Measurements from ENCODE around the gene PKN1.

Gene PKN1

DNA sequence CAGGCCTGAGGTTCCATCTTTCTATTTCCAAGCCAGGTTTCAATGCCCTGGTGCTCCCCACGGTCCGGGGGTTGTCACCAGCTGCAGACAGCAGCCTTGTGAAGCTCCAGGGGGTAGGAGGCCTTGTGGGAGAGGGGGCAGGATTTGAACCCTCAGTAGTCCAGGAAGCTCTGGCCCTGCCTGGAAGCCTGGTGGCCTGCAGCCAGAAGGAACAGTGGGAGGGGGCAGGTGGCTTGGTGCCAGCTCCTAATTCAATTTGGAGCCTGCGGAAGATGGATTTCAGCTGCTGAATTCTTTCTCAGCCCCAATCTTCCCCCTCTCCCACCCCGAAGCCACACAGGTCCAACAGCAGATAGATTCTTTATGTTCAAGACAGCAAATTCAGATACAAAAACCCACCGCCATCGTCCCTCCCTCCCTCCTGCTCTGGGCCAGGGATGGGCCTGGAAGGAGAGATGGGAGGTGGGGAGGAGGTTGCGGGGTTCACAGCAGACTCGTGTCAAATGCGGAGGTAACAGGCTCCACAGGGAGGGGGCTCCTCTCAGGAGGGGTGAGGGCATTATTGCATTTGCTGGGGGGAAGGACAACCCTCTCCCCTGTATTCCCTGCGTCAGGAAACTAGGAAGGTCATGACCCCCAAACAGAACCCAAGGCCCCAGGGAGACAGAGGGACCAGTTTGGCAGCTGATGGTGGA lies 44.5 kb downstream of the PKN1 start:
- Histone ChIP-seq H3K4me1 (peaks cover 7 to 40% (median 26%) of the 10 kb centered on the region in 4 donors), H3K9me3 (no peaks in the 10 kb centered on the region), H3K4me3 (no peak overlapping the region), H3K27me3 (peaks cover 0 to 33% of the 10 kb centered on the region in 2 donors), H3K36me3 (peaks cover 25 to 51% (median 44%) of the 10 kb centered on the region in 3 donors), H3K27ac (no peak overlapping the region)
- DNase-seq: no peak
- intact Hi-C loops (cut with DNase I; ENCODE audit: low total_unique reads): loop anchor here (10.0 kb wide), 1 partner anchor 333 kb away; no protein-coding TSS in a partner anchor
- TF ChIP-seq, protein P1, sequence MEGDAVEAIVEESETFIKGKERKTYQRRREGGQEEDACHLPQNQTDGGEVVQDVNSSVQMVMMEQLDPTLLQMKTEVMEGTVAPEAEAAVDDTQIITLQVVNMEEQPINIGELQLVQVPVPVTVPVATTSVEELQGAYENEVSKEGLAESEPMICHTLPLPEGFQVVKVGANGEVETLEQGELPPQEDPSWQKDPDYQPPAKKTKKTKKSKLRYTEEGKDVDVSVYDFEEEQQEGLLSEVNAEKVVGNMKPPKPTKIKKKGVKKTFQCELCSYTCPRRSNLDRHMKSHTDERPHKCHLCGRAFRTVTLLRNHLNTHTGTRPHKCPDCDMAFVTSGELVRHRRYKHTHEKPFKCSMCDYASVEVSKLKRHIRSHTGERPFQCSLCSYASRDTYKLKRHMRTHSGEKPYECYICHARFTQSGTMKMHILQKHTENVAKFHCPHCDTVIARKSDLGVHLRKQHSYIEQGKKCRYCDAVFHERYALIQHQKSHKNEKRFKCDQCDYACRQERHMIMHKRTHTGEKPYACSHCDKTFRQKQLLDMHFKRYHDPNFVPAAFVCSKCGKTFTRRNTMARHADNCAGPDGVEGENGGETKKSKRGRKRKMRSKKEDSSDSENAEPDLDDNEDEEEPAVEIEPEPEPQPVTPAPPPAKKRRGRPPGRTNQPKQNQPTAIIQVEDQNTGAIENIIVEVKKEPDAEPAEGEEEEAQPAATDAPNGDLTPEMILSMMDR (IDR thresholded peaks at IDR 0.05): no peak

DNA sequence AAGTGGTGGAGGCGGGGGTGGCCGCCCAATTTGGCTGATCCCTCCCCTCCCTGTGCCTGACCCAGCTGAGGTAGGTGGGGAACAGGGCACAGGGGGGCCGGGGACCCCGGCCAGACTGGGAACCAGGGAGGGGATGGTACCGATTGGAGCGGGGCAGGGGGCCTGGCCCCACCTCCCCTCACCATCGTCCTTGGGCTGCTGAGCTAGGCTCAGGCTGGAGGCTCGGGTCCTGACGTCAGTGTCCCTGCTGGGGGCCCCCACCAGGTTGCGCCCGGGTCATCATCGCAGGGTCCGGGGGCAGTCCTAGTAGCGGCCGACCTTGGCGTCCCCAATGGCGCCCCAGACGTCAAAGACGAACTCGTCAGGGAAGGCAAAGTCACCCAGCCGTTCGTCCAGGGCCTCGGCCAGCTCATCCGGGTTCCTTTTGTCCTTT lies 45.0 kb downstream of the PKN1 start:
- intact Hi-C loops (cut with DNase I; ENCODE audit: low total_unique reads): loop anchor here (10.0 kb wide), 1 partner anchor 333 kb away; no protein-coding TSS in a partner anchor

DNA sequence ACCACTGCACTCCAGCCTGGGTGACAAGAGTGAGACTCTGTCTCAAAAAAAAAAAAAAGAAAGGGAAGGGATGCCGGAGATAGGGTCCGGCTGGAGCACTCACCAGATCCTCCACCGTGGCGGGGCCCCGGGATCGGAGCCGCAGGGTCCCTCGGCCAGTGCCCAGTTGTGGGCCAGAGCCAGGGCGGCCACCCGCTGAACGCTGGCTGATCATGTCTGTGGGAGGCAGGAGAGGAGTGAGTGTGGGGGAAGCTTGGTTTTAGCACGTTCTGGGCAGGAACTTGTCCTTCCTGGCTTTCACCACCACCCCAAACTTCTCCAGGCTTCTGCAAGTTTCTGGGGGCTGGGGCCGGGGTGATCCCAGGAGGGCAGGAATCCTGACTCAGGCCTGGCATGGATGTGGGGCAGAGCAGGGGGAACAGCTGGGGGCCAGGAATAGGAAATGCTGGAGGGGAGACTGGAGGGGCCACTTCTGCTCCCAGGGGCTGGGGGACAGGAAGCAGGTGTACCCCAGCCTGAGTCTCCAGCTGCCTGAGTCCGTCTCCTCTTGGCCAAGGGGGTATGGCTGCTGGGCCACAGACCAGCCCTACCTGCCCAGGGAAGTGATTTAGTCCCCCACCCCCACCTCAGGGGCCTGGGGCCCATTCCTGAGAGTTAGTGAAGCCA lies 46.3 kb downstream of the PKN1 start:
- intact Hi-C loops (cut with DNase I; ENCODE audit: low total_unique reads): loop anchor here (10.0 kb wide), 1 partner anchor 335 kb away; no protein-coding TSS in a partner anchor
- Histone ChIP-seq H3K27ac (no peak overlapping the region), H3K4me1 (peaks cover 7 to 21% (median 11%) of the 10 kb centered on the region in 4 donors), H3K27me3 (peaks cover 0 to 16% of the 10 kb centered on the region in 2 donors), H3K36me3 (peaks cover 25 to 60% (median 48%) of the 10 kb centered on the region in 3 donors), H3K4me3 (no peak overlapping the region), H3K9me3 (no peaks in the 10 kb centered on the region)
- DNase-seq: no peak
- TF ChIP-seq, protein P1 (IDR thresholded peaks at IDR 0.05): no peak

More for the DNA sequence above, 45.0 kb downstream of the PKN1 start:
- Histone ChIP-seq H3K36me3 (peaks cover 25 to 56% (median 48%) of the 10 kb centered on the region in 3 donors), H3K9me3 (no peaks in the 10 kb centered on the region), H3K27me3 (peaks cover 0 to 27% of the 10 kb centered on the region in 2 donors), H3K27ac (no peak overlapping the region), H3K4me1 (peaks cover 7 to 34% (median 21%) of the 10 kb centered on the region in 4 donors), H3K4me3 (no peak overlapping the region)
- TF ChIP-seq, protein P1 (IDR thresholded peaks at IDR 0.05): no peak
- no peak for DNase-seq

DNA sequence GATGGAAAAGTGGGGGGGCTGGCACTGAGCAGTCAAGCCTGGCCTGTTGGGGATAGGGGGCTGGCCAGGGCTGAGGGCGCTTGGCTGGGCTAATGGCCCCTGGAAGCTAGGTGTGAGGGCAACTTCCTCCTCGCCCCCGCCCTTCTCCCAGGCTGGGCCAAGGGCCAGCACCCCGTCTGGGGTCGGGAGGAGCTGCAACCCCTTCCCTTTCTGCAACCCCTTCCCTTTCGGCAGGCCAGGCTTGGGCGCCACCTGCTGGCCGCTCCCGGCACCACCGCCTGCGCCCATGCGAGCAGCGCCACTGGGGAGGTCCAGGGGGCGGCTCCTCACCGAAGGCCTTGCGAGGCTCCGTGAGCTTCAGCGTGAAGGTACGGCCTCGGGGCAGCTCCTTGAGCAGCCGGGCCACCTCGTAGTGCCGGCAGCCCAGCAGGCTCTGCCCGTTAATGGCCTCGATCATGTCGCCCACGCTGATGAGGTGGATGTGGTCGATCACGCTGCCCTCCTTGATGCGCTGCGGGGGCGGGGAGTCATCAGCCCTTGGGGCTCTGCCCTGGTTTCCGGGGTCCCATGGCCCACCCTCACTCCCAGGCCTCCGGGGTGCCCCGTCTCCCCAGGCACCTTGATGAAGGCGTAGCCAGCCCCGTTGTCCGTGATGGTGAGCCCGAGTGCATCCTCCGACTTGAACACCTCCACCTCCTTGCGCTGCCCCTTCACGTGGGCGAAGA lies 47.0 kb downstream of the PKN1 start:
- no peaks in the 10 kb centered on the region for H3K9me3 ChIP-seq
- TF ChIP-seq, protein P1 (IDR thresholded peaks at IDR 0.05): peak; percentile 67 to 79
- no peak overlapping the region for H3K27ac ChIP-seq
- peaks cover 7 to 14% (median 9%) of the 10 kb centered on the region in 4 donors for H3K4me1 ChIP-seq
- intact Hi-C loops (cut with DNase I; ENCODE audit: low total_unique reads): loop anchor here (10.0 kb wide), 1 partner anchor 335 kb away; no protein-coding TSS in a partner anchor
- peaks cover 25 to 67% (median 48%) of the 10 kb centered on the region in 3 donors for H3K36me3 ChIP-seq
- no peak for DNase-seq
- H3K27me3 ChIP-seq: peaks cover 0 to 9% of the 10 kb centered on the region in 2 donors
- H3K4me3 ChIP-seq: no peak overlapping the region

DNA sequence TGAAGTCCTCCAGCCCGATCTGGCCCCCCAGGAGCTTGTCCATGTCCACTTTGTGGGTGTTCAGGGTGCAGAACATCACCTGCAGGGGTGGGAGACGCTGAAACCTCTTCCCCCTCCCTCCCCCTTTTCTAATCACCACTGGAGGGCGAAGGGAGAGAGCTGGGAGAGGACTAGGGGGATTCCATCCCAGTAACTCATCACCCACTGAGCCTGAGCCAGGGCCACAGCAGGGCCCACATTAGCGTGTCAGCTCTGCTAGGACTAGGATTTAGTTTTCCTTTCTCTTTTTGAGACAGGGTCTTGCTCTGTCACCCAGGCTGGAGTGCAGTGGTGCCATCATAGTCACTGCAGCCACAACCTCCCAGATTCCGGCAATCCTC lies 47.6 kb downstream of the PKN1 start:
- Histone ChIP-seq H3K36me3 (peaks cover 25 to 73% (median 48%) of the 10 kb centered on the region in 3 donors), H3K9me3 (no peaks in the 10 kb centered on the region), H3K27ac (no peak overlapping the region), H3K4me1 (peaks cover under 1 to 9% (median 3%) of the 10 kb centered on the region in 4 donors), H3K27me3 (peaks cover 0 to 3% of the 10 kb centered on the region in 2 donors), H3K4me3 (no peak overlapping the region)
- DNase-seq: no peak
- TF ChIP-seq, protein P1 (IDR thresholded peaks at IDR 0.05): no peak
- intact Hi-C loops (cut with DNase I; ENCODE audit: low total_unique reads): no loop called here
